ENCODE data around the gene ZNF318. TPM values are rescaled to one million over a fixed set of nuclear protein-coding genes. Genes with fewer than 3 reads are reported as not detected.
"Not testable (repeated sequence)": the region's sequence is repeated elsewhere in the genome, so short reads cannot be mapped to it uniquely, and the experiment has no call there.

The ZNF318 gene
- total RNA-seq, 1 experiment from 2014 or later: 23.8 TPM

DNA sequence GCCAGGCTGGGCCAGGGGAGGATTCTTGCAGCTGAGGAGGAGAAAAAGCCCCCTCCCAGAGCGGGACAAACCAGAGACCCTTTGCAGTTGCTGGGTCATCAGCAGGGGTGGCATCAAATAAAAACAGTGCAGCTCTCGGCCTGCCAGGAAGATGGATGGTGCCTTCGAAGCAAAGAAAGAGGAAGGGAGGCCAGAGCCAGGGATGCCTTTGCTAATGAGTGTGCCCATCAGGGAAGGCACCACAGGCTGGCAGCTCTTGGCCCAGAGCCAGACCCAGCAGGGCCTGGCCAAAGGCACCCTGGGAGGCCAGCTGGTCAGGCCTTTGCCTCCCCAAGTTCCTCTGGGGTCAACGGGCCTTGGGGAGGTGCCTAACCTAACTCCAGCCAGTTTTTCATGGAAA is 26.3 kb upstream of the ZNF318 start:
- DNase-seq (ENCODE audit: low spot score): no peak
- ChIA-PET CTCF (no interaction called here), POLR2A (ENCODE audit: low non-redundant PET) (no interaction called here)
- TF ChIP-seq, protein P1, sequence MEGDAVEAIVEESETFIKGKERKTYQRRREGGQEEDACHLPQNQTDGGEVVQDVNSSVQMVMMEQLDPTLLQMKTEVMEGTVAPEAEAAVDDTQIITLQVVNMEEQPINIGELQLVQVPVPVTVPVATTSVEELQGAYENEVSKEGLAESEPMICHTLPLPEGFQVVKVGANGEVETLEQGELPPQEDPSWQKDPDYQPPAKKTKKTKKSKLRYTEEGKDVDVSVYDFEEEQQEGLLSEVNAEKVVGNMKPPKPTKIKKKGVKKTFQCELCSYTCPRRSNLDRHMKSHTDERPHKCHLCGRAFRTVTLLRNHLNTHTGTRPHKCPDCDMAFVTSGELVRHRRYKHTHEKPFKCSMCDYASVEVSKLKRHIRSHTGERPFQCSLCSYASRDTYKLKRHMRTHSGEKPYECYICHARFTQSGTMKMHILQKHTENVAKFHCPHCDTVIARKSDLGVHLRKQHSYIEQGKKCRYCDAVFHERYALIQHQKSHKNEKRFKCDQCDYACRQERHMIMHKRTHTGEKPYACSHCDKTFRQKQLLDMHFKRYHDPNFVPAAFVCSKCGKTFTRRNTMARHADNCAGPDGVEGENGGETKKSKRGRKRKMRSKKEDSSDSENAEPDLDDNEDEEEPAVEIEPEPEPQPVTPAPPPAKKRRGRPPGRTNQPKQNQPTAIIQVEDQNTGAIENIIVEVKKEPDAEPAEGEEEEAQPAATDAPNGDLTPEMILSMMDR (conservative IDR thresholded peaks at IDR 0.05; ENCODE audit: low read depth, low read length): no peak
- TF ChIP-seq EZH2 (IDR thresholded peaks at IDR 0.05; ENCODE audit: borderline replicate concordance, low read depth, low read length, poor library complexity, severe bottlenecking): no peak
- H3K9me3 ChIP-seq (ENCODE audit: low read depth, low read length, poor library complexity, severe bottlenecking): no peaks in the 10 kb centered on the region
- no peaks in the 10 kb centered on the region for H3K4me1 ChIP-seq (ENCODE audit: insufficient read depth, low read length, poor library complexity, severe bottlenecking)
- H3K4me3 ChIP-seq (ENCODE audit: low read depth, low read length, poor library complexity, severe bottlenecking): no peak overlapping the region
- H3K27ac ChIP-seq (ENCODE audit: low read depth, low read length, poor library complexity, severe bottlenecking): no peak overlapping the region
- BruUV-seq (replicated peaks): no TSS peak
- intact Hi-C loops (cut with micrococcal nuclease; ENCODE audit: unreplicated experiment): no loop called here
- H3K27me3 ChIP-seq (replicated peaks; ENCODE audit: insufficient read depth, low read depth, low read length, poor library complexity): no peaks in the 10 kb centered on the region
- H3K36me3 ChIP-seq (ENCODE audit: insufficient read depth, low read length, poor library complexity, severe bottlenecking): no peaks in the 10 kb centered on the region

DNA sequence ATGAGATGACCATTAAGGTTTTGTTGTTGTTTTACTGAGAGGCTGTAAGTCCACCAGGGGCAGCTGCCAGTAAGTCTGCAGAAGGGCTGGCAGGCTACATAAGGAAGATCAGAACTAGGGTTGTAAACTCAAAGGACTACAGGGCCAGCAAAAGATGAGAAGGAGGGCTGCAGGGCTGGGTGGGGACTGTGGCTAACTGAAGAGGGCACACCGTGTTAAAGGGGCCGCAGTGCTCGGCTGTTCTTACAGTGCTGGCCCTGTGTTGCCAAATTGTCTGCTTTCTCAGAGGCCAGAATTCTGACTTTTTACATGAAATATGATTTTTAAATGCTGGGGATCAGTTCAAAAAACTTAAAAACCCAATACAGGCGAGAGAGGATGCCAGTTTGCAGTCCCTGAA is 25.5 kb upstream of the ZNF318 start:
- no TSS peak for BruUV-seq (replicated peaks)
- H3K27ac ChIP-seq (ENCODE audit: low read depth, low read length, poor library complexity, severe bottlenecking): no peak overlapping the region
- H3K4me1 ChIP-seq (ENCODE audit: insufficient read depth, low read length, poor library complexity, severe bottlenecking): peaks cover 4% of the 10 kb centered on the region
- H3K9me3 ChIP-seq (ENCODE audit: low read depth, low read length, poor library complexity, severe bottlenecking): no peaks in the 10 kb centered on the region
- no peak for DNase-seq (ENCODE audit: low spot score)
- no peaks in the 10 kb centered on the region for H3K27me3 ChIP-seq (replicated peaks; ENCODE audit: insufficient read depth, low read depth, low read length, poor library complexity)
- ChIA-PET POLR2A (ENCODE audit: low non-redundant PET) (no interaction called here), CTCF (no interaction called here)
- no peaks in the 10 kb centered on the region for H3K36me3 ChIP-seq (ENCODE audit: insufficient read depth, low read length, poor library complexity, severe bottlenecking)
- H3K4me3 ChIP-seq (ENCODE audit: low read depth, low read length, poor library complexity, severe bottlenecking): no peak overlapping the region
- TF ChIP-seq, protein P1 (conservative IDR thresholded peaks at IDR 0.05; ENCODE audit: low read depth, low read length): no peak
- TF ChIP-seq EZH2 (IDR thresholded peaks at IDR 0.05; ENCODE audit: borderline replicate concordance, low read depth, low read length, poor library complexity, severe bottlenecking): no peak
- intact Hi-C loops (cut with micrococcal nuclease; ENCODE audit: unreplicated experiment): no loop called here

DNA sequence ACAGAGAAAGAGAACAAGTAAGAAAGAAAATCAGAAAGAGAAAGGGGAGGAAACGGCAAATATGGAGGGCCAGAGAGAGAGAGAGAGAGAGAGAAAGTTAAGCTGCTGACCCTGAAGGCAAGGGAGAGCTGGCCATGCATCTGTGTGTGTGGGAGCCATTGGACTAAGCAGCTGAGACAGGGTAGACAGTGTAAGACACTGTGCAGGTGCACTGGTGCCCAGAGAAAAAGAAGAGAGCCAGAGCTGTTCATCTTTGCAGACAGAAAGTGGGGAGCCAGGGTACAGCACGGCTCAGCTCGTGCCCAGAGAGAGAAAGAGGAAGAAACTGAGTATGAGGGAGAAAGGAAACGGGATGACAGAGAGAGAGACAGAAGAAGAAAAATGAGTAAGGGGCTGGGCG is 24.2 kb upstream of the ZNF318 start:
- CTCF ChIA-PET: no interaction called here

DNA sequence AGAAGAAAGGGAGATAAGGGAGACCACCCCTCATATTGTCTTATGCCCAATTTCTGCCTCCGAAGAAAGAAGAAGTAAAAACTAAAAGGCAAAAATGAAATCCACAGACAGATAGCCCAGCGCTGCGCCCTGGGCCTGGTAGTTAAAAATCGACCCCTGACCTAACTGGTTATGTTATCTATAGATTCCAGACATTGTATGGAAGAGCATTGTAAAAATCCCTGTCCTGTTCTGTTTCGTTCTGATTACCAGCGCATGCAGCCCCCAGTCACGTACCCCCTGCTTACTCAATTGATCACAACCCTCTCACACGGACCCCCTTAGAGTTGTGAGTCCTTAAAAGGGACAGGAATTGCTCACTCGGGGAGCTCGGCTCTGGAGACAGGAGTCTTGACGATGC is 23.7 kb upstream of the ZNF318 start:
- H3K4me3 ChIP-seq (ENCODE audit: low read depth, low read length, poor library complexity, severe bottlenecking); H3K27me3 ChIP-seq (replicated peaks; ENCODE audit: insufficient read depth, low read depth, low read length, poor library complexity); DNase-seq (ENCODE audit: low spot score); H3K36me3 ChIP-seq (ENCODE audit: insufficient read depth, low read length, poor library complexity, severe bottlenecking); H3K4me1 ChIP-seq (ENCODE audit: insufficient read depth, low read length, poor library complexity, severe bottlenecking); POLR2A ChIA-PET (ENCODE audit: low non-redundant PET); H3K9me3 ChIP-seq (ENCODE audit: low read depth, low read length, poor library complexity, severe bottlenecking); intact Hi-C loops (cut with micrococcal nuclease; ENCODE audit: unreplicated experiment); BruUV-seq (replicated peaks); CTCF ChIA-PET; H3K27ac ChIP-seq (ENCODE audit: low read depth, low read length, poor library complexity, severe bottlenecking): not testable (repeated sequence)

More for the DNA sequence above, 24.2 kb upstream of the ZNF318 start:
- no peak for TF ChIP-seq EZH2 (IDR thresholded peaks at IDR 0.05; ENCODE audit: borderline replicate concordance, low read depth, low read length, poor library complexity, severe bottlenecking)
- TF ChIP-seq, protein P1 (conservative IDR thresholded peaks at IDR 0.05; ENCODE audit: low read depth, low read length): no peak
- Histone ChIP-seq H3K9me3 (ENCODE audit: low read depth, low read length, poor library complexity, severe bottlenecking) (no peaks in the 10 kb centered on the region), H3K36me3 (ENCODE audit: insufficient read depth, low read length, poor library complexity, severe bottlenecking) (no peaks in the 10 kb centered on the region), H3K27ac (ENCODE audit: low read depth, low read length, poor library complexity, severe bottlenecking) (no peak overlapping the region), H3K4me1 (ENCODE audit: insufficient read depth, low read length, poor library complexity, severe bottlenecking) (peaks cover 9% of the 10 kb centered on the region), H3K4me3 (ENCODE audit: low read depth, low read length, poor library complexity, severe bottlenecking) (no peak overlapping the region), H3K27me3 (replicated peaks; ENCODE audit: insufficient read depth, low read depth, low read length, poor library complexity) (no peaks in the 10 kb centered on the region)
- intact Hi-C loops (cut with micrococcal nuclease; ENCODE audit: unreplicated experiment): no loop called here
- POLR2A ChIA-PET (ENCODE audit: low non-redundant PET): no interaction called here
- BruUV-seq (replicated peaks): no TSS peak
- DNase-seq (ENCODE audit: low spot score): no peak

Data from A673 (cell line).